Spleen (tissue), 7 donors: ENCODE measurements around the gene UROC1.

Experiments used
- POLR2AphosphoS5 ChIP-seq, 3 donors: sonication (generic); formaldehyde crosslinking; IDR thresholded peaks; one replicate each; pipeline ENCODE4 v1.5.1; 2017; ENCODE audit warnings: antibody characterized with exemption in 3 of 3
- TF ChIP-seq, protein P1 (sequence below), 11 experiments: fragments of 200-600 bp in 7 of 11; fragments of 450-650 bp in 4 of 11; sonication (generic) in 4 of 11; IDR thresholded peaks in 8 of 11; conservative IDR thresholded peaks in 3 of 11; 1 replicate in 7 of 11; 2 replicates in 4 of 11; pipeline versions ENCODE4 v1.4.0 to v1.8.0; 2016 to 2021; ENCODE audit warnings: antibody characterized with exemption in 11 of 11, inconsistent platforms in 4 of 11, mild to moderate bottlenecking in 1 of 11
- donor health status: DM: no; HTN: no; CAD: no; lungs with moderate emphysema.
- donor health status: DM: no; HTN: no; CAD: no.
- donor health status: DM: no; HTN: no; CAD: no.

DNA sequence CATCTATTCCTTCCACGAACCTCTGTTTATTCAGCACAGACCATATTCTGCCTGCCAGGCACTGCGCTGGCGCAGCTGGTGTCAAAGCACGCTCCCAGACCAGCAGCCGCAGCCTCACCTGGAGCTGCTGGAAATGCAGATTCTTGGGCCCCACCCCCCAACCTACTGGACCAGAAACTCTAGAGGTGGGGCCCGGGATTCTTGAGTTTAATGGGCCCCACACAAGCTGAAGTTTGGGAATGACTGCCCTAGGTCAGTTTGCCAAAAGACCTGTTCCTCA is 13.4 kb upstream of the UROC1 start:
- TF ChIP-seq, protein P1, sequence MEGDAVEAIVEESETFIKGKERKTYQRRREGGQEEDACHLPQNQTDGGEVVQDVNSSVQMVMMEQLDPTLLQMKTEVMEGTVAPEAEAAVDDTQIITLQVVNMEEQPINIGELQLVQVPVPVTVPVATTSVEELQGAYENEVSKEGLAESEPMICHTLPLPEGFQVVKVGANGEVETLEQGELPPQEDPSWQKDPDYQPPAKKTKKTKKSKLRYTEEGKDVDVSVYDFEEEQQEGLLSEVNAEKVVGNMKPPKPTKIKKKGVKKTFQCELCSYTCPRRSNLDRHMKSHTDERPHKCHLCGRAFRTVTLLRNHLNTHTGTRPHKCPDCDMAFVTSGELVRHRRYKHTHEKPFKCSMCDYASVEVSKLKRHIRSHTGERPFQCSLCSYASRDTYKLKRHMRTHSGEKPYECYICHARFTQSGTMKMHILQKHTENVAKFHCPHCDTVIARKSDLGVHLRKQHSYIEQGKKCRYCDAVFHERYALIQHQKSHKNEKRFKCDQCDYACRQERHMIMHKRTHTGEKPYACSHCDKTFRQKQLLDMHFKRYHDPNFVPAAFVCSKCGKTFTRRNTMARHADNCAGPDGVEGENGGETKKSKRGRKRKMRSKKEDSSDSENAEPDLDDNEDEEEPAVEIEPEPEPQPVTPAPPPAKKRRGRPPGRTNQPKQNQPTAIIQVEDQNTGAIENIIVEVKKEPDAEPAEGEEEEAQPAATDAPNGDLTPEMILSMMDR (IDR thresholded peaks at IDR 0.05 in 8 of 11, conservative IDR thresholded peaks at IDR 0.05 in 3 of 11), result no peak
- no peak for TF ChIP-seq POLR2AphosphoS5 (IDR thresholded peaks at IDR 0.05)
